GM18861 (cell line): ENCODE measurements around the gene PIK3R1.
"Not testable (repeated sequence)": the region's sequence is repeated elsewhere in the genome, so short reads cannot be mapped to it uniquely, and the experiment has no call there.

Source experiments
- ATAC-seq: cut with Tn5 transposase; IDR thresholded peaks from one replicate; pipeline ENCODE4 v1.9.1; 2021; ENCODE audit not compliant: unreplicated experiment

The PIK3R1 gene

DNA sequence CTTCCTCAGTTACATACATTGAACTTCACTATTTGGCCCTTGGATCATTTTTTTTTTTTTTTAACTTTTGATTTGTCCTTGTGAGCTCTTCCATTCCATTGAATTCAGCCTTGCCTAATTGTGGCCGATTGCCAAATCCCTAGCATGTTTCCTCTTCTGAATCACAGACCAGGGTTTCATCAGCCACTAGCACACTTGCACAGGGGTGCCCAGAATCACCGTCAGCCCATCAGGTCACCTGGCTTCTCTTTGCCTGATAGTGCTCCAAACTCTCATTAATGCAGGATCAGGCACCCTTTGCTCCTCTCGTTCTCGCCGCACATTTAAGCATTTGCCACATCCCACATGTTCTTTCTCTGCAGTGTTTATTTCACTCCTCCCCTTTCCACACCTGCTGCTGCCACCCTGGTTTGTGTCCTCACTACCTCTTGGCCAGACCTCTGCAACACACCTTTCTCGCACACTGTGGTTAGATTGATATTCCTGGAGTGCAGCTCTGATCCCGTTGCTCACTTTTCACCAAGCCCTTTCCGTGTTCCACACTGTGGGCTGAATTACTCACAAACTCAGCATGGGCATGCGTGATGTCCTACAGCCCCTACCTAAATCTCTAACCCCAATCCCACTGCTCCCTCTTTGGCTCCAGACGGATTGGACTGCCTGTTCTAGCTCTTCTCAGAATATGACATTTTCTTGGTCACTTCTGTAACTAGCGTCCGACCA is 9.8 kb downstream of the PIK3R1 start:
- ATAC-seq = no peak

DNA sequence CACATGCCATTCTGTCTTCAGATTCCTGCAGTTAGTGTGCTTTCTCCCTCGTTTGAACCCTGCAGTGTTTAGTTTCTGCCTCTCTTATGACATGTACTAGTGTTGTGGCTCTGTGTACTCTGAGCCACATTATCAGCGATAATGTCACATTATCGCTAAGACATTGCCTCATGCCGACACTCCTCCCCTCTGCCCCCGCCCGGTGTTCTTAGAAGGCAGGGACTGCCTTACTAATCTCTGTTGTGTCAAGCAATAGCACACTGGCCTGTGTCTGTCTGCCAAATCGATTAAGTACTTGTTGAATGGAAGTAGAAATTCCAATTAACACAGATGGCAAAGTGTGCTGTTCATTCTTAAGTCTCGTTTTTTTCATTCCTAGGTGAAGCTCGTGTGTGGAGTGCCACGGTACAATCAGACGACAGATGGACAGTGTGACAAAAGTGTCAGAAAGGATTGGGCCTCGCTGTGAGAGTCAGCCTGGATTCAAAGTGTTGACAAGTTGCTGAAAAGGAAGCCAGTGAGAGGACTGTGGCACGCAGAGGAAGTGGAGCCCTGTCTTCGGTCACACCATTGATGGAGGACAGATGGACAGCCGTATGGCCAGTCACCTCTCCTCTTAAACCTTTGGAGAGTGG is 10.5 kb downstream of the PIK3R1 start:
- no peak for ATAC-seq

DNA sequence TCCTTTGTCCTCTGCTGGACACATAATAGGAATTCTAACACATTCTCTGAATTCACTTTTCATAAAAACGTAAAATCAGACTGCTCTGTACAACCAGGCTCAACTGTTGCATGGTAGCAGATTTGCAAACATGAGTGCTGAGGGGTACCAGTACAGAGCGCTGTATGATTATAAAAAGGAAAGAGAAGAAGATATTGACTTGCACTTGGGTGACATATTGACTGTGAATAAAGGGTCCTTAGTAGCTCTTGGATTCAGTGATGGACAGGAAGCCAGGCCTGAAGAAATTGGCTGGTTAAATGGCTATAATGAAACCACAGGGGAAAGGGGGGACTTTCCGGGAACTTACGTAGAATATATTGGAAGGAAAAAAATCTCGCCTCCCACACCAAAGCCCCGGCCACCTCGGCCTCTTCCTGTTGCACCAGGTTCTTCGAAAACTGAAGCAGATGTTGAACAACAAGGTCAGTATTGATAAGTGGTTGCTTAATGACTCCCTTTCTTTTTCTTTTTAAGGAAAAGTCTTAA is 11.1 kb downstream of the PIK3R1 start:
- ATAC-seq = no peak

DNA sequence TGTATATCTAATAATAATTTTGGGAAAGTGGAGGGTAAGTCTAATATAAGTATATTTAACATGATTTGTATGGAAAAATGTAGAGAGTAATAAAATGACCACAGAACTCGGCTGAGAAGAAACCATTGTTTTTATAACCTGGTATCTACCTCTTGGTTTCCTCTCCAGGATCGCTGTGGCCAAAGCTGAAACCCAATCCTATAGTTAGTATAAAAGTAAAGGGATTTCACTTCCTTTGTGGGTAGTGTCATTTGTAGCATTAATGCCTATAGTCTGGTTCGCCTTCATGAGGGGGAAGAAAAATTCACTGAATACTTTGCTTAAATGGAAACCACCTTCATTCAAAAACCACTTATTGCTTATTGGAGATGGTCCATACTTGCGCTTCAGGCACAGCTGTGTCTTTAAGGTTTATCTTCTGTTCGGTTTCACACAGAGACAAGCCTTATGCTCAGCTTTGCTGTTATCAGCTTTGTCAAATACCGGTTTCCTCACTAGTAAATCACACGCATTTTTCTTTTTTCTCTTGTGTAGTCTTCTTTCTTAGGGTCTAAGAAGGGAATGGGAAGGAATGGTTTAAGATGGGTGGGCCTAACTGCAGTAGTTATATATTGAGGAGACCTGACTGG is 12.1 kb downstream of the PIK3R1 start:
- no peak for ATAC-seq

DNA sequence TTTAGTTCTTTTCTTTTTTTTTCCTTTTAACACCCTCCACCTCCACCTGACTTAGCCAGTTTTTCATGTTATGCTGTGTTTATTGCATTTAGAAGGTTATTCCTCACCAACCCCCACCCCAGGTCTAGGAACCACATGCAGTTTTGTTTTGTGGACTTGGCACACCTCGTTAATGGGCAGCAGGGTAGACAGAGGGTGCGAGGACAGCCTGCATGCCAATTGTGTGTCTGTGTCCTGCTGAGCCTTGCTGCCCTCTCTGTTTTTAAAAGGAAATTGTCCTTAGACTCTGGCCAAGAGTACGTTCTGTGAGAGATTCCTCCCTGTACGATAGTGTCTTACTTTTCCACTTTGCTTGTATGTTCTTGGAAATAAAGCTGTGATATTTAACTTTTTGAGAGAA is 13.9 kb downstream of the PIK3R1 start:
- no peak for ATAC-seq

DNA sequence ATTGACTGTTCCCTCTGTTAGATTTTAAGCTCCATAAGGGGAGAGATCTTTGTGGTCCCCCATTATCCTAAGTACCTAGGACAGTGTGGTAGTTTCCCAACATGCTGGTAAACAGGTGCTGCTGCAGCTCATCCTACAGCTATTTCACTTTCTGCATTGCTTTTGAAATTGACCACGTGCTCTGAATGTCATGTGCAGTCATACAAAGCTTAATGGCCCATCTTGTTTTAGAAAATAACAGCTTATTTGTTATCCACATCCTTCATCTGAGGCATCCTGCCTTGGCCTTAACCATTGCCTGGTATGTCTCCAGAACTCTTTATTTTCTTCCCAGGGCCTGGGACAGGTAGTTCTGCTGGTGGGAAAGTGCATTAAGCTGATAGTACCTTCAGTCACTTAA is 14.7 kb downstream of the PIK3R1 start:
- ATAC-seq = no peak

DNA sequence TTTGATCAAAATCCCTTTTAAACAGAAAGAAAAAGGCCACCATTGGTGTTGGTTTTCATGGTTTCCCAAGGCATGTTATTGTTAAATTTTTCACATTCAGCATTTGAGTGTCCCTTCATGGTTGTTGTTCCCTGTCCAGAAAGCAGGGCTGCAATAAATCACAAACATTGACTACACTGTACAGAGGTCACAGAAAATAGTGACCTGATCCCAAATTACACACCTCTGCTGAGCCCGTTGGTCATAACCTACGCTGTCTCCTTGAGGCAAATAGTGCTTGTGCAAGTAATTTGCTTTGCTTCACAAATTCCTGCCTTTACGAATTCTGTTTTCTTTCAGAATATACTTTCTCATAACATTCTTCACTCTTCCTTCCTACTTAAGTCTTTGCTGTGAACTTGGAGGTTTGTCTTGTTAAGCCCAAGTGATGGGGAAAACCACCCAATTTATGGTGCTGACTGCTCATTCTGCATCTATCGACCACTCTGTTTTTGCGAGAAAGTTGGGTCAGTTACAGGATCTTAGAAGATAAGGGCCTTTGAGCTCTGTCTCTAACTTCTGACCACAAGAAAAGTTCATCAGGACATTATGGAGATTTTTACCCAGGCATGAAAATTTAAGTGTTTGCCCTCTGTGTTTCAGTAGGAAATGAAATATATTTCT is 16.0 kb downstream of the PIK3R1 start:
- no peak for ATAC-seq

DNA sequence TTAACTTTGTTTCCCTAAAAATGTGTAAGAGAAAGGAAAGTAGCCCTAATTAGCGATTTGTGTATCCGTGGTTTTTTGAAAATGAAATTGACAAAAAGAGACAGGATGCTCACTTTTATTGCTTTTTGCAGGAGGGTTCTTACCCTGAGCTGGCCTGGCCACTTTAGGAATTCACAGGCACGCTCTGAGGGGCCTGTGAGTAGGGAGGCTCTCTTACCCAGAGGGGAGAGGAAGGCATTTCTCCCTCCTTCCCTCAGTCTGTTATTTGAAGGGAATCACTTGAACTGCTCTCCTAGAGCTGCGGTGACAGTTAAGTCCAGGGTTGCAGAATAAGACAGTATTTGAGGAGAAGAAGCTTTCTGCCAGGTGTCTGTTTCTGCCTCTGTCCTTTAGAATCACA is 16.7 kb downstream of the PIK3R1 start:
- no peak for ATAC-seq

DNA sequence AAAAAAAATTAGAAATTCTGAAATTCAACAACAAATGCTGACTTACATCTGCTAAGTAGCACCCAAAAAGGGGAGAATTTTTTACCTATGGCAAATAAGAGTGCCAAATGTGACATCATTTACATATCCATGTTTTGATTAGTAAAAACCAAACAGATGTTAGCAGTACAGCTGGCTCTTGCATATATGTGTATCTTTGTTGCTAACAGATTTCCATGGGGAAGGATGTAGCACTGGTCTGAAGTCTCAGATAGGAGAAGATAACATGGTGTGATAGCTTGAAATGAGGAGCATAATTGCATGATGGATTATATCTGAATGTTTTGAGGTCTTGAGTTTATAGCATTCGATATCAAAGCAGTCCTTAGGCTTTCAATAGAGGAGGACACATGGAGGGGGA is 17.5 kb downstream of the PIK3R1 start:
- no peak for ATAC-seq

DNA sequence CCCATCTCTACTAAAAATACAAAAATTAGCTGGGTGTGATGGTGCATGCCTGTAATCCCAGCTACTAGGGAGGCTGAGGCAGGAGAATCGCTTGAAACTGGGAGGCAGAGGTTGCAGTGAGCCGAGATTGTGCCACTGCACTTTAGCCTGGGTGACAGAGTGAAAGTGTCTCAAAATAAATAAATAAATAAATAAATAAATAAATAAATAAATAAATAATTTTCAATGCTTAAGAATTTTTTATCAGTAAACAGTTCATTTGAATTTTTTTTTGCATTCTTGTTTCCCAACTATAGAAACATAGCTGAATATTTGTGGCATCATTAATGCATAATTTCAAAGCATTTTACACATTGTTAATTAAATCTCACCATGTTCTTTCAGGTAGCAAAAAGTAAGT is 19.7 kb downstream of the PIK3R1 start:
- ATAC-seq = not testable (repeated sequence)

DNA sequence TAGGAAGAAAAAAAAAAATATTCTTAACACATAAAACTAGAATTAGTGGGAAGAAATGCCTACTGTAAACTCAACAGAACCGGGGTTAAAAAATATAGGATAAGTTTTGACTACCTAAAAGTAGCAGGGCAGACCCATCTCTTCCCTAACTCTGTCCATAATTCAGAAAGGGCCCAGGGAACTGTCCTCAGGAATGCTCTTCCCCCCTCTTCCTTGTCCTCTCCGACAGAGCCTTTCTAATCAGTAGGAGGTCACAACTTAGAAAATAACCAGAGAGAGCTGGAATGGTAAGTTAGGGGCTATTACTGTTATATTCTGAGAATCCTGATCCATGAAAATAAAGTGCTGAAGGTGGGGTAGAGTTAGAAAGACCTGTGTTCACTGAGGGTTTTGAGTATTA is 22.2 kb downstream of the PIK3R1 start:
- ATAC-seq = no peak

DNA sequence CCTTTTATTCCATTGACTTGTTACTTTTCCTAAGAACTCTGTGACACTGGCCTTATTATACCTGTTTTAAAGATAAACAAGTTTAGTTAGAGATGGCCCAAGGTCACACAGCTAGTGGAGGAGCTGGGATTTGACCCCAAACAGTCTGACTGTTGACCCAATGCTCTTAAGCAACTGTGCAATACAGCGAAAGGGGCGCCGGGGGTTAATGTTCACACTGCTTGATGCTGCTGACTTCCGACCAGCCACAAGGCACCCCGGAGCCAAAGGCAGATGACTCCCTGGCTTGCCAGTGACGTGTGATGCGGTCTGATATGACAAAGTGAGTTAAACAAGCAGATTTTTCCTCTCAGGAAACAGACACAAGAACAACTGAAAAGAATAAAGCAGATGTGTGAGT is 23.9 kb downstream of the PIK3R1 start:
- ATAC-seq = peak; percentile 87

DNA sequence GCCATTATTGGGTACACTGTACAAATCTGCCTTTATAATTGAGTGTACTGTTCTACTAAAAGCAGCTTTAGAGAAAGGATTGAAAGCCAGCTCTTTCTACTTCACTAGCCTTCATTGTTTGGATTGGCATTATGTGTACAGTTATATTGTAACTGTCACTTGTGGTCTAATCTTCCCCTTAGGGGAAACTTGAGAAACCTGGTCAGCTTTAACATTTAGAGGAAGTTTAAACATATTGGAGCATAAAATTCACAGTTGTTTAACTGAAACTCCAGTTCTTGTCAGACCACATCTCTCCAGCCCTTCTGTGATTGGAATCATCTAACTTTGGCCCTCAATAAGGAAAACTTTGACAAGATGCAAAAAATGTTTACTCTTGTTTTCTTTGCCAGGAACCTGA is 24.6 kb downstream of the PIK3R1 start:
- ATAC-seq = peak; percentile 64

DNA sequence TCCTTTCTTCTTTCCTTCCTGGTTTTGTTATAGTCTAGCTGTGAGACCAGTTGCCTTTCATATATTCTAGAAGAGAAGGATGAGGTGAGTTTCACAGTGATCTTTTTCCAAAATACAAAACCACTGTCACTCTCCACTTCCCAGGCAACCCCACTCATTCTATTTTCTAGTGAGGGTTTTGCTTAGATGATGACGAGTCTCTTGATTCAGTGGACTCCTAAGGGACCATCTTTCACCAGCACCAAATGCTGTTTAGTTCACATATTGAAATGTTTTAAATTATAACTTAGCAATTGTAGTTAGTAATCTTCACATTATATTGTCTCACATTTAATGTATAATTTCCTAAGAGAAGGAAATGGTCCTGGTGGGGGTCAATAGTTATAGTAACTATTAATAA is 25.2 kb downstream of the PIK3R1 start:
- ATAC-seq = no peak

DNA sequence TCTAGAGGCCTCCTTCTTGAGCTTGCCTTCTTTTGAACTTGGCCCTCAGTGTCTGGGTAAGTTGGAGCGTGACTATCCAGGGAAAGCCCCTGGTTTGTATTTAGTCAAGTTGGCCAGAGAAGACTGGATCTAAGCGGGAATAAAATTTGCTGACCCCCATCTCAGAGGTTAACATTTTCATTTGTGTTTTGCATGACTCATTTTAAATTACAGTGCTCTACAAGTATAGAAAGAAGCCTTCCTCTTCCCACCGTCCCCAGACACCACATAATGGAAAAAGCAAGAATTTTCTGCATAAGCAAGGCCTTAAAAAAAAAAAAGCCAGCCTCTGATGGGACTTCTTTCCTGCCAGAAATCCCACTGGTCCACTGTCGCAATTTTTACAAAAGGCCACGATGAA is 27.2 kb downstream of the PIK3R1 start:
- ATAC-seq = no peak

DNA sequence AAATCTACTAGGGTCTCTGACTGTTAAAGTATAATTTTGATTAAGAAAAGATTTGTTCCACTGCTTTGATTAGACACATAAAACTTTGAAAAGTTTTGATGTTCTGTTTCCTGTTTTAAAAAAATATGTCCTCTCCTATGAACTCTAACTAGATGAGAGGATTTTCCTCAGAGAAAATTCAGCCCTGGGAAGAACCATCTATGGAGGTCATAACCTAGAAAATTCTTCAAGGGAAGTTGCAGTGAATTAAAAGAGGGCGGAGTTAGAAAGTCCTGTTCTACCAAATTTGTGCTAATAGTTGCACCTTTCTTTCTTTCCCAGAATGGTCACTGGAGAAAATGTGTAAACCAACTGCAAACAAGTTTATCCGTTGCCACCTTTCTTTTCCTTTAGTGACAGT is 27.7 kb downstream of the PIK3R1 start:
- ATAC-seq = no peak

DNA sequence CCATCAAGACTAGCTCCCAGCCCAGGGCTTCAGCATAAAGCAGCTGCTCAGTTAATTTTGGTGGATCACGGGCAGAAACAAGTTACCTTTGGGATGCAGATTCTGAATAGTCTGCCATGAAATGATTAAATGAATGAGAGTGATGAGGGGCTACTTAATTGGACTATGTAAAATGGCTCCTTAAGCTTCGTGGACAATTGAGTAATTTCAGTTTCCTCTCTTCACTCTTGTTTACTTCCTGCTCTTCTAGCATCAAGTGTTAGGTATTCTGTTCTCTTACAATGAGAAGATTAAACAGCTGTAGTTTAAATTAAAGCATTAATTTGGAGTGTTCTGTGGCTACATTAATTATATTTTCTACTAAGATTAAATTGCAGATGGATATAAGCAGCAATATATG is 28.1 kb downstream of the PIK3R1 start:
- no peak for ATAC-seq

DNA sequence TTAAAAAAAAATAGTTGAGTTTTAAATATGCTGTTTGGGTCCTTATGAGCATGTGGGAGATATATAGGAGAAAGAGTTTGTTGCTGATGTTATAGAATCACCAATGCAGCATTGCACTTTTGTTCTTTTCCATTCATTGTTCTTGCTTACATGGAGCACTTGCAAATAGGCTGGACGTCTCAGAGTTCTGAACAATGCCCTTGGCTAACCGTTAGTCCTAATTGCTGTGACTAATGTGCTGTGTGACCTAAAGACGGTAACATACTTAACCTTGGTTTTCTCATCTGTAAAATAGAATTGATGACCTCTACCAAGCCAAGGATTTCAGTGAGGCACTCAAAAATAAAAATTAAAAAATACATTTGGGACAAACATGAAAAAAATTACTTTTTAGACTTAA is 29.8 kb downstream of the PIK3R1 start:
- no peak for ATAC-seq

DNA sequence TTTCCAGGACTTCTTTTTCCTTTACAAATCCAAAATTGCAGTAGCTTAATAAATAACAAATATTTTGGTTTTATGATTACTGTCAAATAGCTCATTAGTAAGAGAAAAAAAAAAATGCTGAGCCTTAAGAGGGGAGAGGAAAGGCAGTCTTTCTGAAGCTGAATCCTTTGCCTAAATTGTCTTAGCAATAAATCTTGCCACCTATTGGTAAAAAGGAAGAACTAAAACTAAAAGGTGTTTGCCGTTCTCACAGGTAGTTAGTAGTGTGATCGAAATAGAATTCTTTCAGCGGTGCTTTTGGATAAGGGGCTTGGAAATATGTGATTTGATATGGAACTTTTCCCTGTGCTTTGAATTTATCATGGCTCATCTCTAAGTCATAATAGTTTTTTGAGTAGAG is 31.2 kb downstream of the PIK3R1 start:
- ATAC-seq = no peak

DNA sequence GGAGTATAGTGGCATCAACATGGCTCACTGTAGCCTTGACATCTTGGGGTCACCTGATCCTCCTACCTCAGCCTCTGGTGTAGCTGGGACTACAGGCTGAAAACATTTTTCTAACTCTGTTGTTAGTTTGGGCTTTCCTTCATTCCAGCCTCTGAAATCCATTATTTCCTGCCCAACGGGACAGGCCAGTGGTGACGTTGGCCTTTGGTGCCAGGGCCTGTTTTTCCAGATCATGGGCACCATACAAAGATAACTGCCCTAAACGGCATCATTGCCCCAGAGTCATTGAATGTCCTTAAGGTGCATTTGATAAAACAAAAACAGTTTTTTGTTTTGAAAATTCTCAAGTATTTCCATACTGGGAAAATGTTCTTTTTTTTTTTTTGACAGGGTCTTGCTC is 32.1 kb downstream of the PIK3R1 start:
- no peak for ATAC-seq

DNA sequence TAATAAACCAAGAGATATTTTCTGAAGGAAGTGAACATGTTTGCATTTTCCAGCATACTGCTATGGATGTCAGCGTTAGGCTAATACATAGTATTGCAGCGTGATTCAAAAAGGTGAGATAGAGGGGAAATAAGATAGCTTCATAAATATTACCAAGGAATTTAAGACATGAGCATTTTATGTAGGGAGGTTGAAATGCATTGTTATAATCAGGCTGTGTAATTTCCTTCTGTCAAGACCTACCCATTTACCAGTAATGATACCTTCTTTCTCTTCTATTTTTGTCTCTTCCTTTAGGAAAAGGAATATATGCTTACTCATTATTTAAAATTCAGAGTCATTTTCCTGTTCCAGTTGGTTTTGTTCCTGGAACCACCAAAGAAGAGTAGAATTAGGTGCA is 33.3 kb downstream of the PIK3R1 start:
- ATAC-seq = no peak

DNA sequence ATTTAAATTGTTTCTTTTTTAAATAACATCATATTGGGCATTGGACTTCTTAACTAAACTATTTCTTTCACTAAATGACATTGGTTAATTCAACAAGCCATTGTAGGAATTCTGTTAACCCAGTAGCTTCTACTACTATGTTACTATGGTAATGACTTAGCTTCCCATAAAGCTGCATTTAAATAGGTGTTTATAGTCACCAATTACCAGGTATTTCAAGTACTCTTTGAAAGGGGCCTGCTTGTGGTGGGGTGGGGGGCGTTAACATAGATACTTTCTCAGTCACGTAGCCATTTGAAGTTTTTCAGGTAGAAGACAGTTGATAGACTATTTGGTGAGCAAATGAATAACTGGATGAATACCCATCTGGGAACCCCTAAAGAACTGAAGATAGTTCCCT is 34.0 kb downstream of the PIK3R1 start:
- ATAC-seq = no peak
